Uterus (tissue), 2 donors: ENCODE results near the gene ZBTB7C.

Experiments used
- POLR2A ChIP-seq, 2 donors: fragments of 450-650 bp; IDR thresholded peaks; one replicate each; pipeline ENCODE4 v1.6.1; 2016; ENCODE audit warnings: antibody characterized with exemption in 2 of 2, mild to moderate bottlenecking in 1 of 2, moderate library complexity in 1 of 2
- TF ChIP-seq, protein P1 (sequence below), 4 experiments: fragments of 200-600 bp in 2 of 4; fragments of 450-650 bp in 2 of 4; sonication (generic) in 2 of 4; IDR thresholded peaks; one replicate each; pipeline ENCODE4 v1.5.1; 2016 to 2019; ENCODE audit warnings: antibody characterized with exemption in 4 of 4, mild to moderate bottlenecking in 2 of 4, moderate library complexity in 1 of 4

DNA sequence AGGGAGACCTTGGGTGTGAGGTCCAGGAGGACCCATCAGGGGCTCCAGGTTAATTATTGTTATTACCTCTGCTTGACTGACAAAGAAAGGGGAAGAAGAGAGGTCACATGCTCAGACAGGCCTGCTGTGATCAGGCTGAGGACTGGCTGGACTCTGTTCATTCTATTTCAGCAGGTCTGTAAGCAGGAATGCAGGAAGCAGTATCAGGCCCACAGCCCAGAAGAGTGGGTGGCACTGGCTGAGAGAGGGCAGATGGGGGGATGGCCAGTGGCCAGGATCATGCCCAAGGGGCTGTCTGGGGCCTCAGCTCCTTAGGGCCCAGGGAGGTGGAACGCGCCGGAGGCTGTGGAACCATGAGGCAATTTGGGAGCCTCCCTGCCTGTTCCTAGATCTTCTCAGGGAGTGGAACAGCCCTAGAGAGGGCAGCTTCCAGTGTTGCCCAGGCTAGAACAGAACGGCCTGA, 43.7 kb upstream of the ZBTB7C start:
- TF ChIP-seq, protein P1, sequence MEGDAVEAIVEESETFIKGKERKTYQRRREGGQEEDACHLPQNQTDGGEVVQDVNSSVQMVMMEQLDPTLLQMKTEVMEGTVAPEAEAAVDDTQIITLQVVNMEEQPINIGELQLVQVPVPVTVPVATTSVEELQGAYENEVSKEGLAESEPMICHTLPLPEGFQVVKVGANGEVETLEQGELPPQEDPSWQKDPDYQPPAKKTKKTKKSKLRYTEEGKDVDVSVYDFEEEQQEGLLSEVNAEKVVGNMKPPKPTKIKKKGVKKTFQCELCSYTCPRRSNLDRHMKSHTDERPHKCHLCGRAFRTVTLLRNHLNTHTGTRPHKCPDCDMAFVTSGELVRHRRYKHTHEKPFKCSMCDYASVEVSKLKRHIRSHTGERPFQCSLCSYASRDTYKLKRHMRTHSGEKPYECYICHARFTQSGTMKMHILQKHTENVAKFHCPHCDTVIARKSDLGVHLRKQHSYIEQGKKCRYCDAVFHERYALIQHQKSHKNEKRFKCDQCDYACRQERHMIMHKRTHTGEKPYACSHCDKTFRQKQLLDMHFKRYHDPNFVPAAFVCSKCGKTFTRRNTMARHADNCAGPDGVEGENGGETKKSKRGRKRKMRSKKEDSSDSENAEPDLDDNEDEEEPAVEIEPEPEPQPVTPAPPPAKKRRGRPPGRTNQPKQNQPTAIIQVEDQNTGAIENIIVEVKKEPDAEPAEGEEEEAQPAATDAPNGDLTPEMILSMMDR (IDR thresholded peaks at IDR 0.05) = no peak
- TF ChIP-seq POLR2A (IDR thresholded peaks at IDR 0.05) = no peak
